Measurements from ENCODE around the gene TRA2A. TPM values are rescaled to one million over a fixed set of nuclear protein-coding genes. Genes with fewer than 3 reads are reported as not detected.

The TRA2A gene
- total and polyA plus RNA-seq, 2 of the 13 experiments (the other 11 are each of a cell fraction or from before 2014, with no cell fraction given) = 39.1 to 41.6 TPM

DNA sequence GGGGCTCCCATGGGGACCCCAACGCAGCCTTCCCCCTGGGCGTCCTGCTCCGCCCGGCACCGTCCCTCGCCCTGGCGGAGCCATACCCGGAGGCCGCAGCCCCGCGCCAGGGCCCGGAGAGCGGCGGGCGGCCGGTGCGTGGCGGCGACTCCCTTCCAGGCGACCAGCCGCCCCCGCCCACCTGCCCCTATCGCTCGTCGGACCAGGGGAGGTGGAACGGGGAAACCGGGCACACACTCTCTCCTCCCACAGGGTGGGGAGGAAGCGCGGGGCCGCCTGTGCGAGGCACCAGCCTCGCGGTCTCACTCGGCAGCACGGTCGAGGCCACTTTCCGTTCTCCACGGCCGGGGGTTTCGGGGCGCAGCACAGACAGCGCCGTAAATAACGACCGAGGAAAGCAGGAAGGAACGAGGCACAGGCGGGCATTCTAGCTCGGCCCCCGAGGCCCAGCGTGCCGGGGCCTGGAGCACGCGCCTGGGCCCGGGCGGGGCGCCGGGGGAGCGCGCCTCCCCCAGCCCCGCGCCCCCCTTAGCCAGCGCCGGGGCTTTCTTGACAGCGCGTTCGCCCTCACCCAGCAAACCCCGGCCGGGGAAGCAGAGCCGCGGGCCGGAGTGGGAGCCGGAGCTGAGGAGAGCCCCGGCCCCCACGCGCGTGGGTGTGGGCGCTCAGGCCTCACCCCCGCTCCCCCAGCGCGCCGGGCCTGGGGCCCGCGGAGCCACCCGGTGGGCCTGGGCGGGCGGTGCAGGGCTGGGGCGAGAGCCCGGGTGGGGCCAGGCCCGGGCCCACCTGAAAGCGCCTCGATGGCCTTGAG lies 62.4 kb downstream of the TRA2A start (continued):
- TF ChIP-seq, protein P1, sequence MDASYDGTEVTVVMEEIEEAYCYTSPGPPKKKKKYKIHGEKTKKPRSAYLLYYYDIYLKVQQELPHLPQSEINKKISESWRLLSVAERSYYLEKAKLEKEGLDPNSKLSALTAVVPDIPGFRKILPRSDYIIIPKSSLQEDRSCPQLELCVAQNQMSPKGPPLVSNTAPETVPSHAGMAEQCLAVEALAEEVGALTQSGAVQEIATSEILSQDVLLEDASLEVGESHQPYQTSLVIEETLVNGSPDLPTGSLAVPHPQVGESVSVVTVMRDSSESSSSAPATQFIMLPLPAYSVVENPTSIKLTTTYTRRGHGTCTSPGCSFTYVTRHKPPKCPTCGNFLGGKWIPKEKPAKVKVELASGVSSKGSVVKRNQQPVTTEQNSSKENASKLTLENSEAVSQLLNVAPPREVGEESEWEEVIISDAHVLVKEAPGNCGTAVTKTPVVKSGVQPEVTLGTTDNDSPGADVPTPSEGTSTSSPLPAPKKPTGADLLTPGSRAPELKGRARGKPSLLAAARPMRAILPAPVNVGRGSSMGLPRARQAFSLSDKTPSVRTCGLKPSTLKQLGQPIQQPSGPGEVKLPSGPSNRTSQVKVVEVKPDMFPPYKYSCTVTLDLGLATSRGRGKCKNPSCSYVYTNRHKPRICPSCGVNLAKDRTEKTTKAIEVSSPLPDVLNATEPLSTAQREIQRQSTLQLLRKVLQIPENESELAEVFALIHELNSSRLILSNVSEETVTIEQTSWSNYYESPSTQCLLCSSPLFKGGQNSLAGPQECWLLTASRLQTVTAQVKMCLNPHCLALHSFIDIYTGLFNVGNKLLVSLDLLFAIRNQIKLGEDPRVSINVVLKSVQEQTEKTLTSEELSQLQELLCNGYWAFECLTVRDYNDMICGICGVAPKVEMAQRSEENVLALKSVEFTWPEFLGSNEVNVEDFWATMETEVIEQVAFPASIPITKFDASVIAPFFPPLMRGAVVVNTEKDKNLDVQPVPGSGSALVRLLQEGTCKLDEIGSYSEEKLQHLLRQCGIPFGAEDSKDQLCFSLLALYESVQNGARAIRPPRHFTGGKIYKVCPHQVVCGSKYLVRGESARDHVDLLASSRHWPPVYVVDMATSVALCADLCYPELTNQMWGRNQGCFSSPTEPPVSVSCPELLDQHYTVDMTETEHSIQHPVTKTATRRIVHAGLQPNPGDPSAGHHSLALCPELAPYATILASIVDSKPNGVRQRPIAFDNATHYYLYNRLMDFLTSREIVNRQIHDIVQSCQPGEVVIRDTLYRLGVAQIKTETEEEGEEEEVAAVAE (CRISPR knock-in tag; IDR thresholded peaks at IDR 0.05; ENCODE audit: borderline replicate concordance) = no peak
- TF ChIP-seq ZNF567 (CRISPR knock-in tag; IDR thresholded peaks at IDR 0.05; ENCODE audit: borderline replicate concordance) (no peak), NFRKB (IDR thresholded peaks at IDR 0.05) (no peak), MEIS1 (CRISPR knock-in tag; IDR thresholded peaks at IDR 0.05; ENCODE audit: borderline replicate concordance) (no peak), ZNF670 (CRISPR knock-in tag; IDR thresholded peaks at IDR 0.05; ENCODE audit: borderline replicate concordance) (no peak), JARID2 (CRISPR knock-in tag; IDR thresholded peaks at IDR 0.05; ENCODE audit: insufficient replicate concordance) (no peak), MTA3 (CRISPR knock-in tag; IDR thresholded peaks at IDR 0.05) (no peak), ZNF468 (CRISPR knock-in tag; IDR thresholded peaks at IDR 0.05) (0 out of 2 replicates have a peak, but pooled peaks have one; percentile 21), PHB2 (IDR thresholded peaks at IDR 0.05; ENCODE audit: partially characterized antibody) (no peak), FOSL1 (CRISPR knock-in tag; IDR thresholded peaks at IDR 0.05; ENCODE audit: borderline replicate concordance) (no peak), NFIB (CRISPR knock-in tag; IDR thresholded peaks at IDR 0.05; ENCODE audit: borderline replicate concordance) (no peak), ZNF550 (CRISPR knock-in tag; IDR thresholded peaks at IDR 0.05; ENCODE audit: borderline replicate concordance) (no peak), ZNF333 (CRISPR knock-in tag; IDR thresholded peaks at IDR 0.05; ENCODE audit: borderline replicate concordance) (peak; percentile 74; the same call in 1 of the 2 replicates), ZNF772 (CRISPR knock-in tag; IDR thresholded peaks at IDR 0.05) (no peak), ZNF225 (CRISPR knock-in tag; IDR thresholded peaks at IDR 0.05) (no peak), RELA (CRISPR knock-in tag; IDR thresholded peaks at IDR 0.05) (no peak), SMAD3 (CRISPR knock-in tag; IDR thresholded peaks at IDR 0.05) (no peak)
- TF ChIP-seq, protein P2, sequence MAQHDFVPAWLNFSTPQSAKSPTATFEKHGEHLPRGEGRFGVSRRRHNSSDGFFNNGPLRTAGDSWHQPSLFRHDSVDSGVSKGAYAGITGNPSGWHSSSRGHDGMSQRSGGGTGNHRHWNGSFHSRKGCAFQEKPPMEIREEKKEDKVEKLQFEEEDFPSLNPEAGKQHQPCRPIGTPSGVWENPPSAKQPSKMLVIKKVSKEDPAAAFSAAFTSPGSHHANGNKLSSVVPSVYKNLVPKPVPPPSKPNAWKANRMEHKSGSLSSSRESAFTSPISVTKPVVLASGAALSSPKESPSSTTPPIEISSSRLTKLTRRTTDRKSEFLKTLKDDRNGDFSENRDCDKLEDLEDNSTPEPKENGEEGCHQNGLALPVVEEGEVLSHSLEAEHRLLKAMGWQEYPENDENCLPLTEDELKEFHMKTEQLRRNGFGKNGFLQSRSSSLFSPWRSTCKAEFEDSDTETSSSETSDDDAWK (CRISPR knock-in tag; IDR thresholded peaks at IDR 0.05) = no peak
- TF ChIP-seq, protein P3, sequence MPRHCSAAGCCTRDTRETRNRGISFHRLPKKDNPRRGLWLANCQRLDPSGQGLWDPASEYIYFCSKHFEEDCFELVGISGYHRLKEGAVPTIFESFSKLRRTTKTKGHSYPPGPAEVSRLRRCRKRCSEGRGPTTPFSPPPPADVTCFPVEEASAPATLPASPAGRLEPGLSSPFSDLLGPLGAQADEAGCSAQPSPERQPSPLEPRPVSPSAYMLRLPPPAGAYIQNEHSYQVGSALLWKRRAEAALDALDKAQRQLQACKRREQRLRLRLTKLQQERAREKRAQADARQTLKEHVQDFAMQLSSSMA (CRISPR knock-in tag; IDR thresholded peaks at IDR 0.05) = no peak
- TF ChIP-seq, protein P4, sequence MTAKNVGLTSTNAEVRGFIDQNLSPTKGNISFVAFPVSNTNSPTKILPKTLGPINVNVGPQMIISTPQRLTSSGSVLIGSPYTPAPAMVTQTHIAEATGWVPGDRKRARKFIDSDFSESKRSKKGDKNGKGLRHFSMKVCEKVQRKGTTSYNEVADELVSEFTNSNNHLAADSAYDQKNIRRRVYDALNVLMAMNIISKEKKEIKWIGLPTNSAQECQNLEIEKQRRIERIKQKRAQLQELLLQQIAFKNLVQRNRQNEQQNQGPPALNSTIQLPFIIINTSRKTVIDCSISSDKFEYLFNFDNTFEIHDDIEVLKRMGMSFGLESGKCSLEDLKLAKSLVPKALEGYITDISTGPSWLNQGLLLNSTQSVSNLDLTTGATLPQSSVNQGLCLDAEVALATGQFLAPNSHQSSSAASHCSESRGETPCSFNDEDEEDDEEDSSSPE (CRISPR knock-in tag; IDR thresholded peaks at IDR 0.05) = no peak
- TF ChIP-seq, protein P5, sequence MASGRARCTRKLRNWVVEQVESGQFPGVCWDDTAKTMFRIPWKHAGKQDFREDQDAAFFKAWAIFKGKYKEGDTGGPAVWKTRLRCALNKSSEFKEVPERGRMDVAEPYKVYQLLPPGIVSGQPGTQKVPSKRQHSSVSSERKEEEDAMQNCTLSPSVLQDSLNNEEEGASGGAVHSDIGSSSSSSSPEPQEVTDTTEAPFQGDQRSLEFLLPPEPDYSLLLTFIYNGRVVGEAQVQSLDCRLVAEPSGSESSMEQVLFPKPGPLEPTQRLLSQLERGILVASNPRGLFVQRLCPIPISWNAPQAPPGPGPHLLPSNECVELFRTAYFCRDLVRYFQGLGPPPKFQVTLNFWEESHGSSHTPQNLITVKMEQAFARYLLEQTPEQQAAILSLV (CRISPR knock-in tag; IDR thresholded peaks at IDR 0.05; ENCODE audit: borderline replicate concordance) = peak; percentile 44; the same call in 1 of the 2 replicates

All from HepG2 (cell line).